Hepatic stellate cell (primary cell): ENCODE results near the gene MYRFL.
"Not testable (repeated sequence)": the region's sequence is repeated elsewhere in the genome, so short reads cannot be mapped to it uniquely, and the experiment has no call there.

Source experiments
- DNase-seq: peaks from one replicate; pipeline ENCODE4 v3.0.0; 2011; ENCODE audit warnings: low spot score

Gene MYRFL

GRCh38 chr12:69988481-69989321, 163.7 kb downstream of the MYRFL start:
- DNase-seq = peak; percentile 41

DNA sequence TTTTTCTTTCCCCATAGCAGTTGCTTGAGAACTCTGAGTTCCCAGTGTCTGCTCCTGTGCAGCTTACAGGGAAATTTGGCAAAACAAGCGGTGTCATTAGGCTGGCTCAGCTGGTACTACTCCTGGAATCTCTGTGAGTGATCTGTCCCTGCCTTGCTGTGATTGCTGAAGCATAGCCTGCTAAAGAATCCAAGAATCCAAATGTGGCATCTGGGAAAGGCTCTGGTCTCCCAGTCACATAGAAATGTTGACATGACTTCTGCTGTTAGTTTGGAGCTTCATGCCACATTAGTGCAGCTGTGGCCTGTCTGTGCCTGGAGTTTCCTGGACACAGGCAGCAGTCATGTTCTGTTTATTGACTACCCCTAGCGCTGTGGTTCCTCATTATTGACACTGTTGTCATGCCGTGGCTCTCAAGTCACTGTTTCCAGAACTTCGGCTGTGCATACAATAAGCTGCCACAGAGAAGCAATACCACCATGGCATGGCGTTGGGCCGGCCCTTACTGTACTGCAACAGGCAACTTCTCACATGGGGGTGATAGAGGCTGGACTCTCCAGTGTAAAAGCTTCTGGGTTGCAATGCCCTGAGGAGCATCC, 166.8 kb downstream of the MYRFL start:
- DNase-seq = no peak

- DNase-seq = no peak
Measured at GRCh38 chr12:69993433-69993832, 168.4 kb downstream of the MYRFL start.

DNA sequence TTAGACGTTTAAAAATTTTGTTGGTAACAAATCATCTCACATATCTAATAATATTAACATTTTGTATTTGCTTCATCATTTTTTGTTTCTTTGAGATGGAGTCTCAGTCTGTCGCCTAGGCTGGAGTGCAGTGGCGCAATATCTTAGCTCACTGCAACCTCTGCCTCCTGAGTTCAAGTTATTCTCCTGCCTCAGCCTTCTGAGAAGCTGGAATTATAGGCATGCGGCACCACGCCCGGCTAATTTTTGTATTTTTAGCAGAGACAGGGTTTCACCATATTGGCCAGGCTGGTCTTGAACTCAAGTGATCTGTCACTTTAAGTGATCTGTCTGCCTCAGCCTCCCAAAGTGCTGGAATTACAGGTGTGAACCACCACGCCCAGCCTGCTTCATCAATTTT, 169.1 kb downstream of the MYRFL start:
- not testable (repeated sequence) for DNase-seq

DNA sequence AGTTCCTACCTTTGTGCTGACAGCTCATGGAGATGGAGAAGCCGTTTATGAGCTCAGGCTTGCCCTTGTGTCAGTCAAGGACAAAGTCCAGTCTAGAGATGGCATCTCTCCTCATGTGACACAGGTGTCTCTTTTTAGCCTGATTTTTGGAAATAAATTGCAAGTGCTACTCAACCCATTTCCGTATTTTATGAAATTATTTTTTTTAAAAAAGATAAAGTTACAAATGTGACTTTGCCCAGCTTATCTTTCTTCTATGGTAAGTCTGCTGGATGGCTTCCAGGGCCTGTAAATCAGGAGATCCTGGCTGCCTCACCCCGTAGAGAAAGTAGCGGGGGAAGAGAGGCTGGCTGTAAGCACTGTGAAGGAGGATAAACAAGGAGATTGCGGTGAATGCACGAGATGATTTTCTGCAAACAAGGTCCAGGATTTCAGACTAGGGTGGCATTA, 169.7 kb downstream of the MYRFL start:
- no peak for DNase-seq

- DNase-seq = no peak
Measured at GRCh38 chr12:69996241-69996640, 171.2 kb downstream of the MYRFL start.

- DNase-seq = no peak
Measured at GRCh38 chr12:69996722-69997121, 171.7 kb downstream of the MYRFL start.

DNA sequence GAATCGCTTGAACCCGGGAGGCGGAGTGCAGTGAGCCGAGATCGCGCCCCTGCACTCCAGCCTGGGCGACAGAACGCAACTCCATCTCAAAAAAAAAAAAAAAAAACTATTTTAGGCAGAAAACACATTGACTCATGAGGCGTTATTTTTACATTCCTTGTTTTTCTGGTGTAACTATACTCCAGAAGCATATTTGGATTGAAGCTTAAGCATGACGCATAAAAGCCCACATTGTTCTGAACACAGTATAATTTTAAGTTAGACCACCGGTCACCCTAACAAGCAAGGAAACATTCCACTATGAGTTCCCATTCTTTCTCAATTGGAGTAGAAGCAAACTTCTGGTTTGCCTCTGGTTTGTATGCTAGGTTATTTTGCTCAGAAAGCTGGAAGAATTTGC, 173.0 kb downstream of the MYRFL start:
- no peak for DNase-seq

DNA sequence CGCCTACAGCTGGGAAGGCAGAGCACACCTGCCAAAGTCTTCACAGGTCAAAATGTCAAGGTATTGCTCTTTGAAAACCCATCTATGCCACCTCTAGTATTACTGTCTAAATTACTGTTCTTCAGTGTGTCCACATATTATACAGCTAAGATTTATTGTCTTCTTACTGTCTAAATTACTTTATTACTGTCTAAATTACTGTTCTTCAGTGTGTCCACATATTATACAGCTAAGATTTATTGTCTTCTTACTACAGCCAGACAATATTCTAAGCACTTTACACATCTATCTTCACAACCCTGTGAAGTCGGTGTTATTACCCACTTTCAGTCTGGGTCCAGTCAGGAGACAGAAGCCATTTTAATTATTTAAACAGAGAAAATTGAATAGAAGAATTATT, 173.9 kb downstream of the MYRFL start:
- no peak for DNase-seq

DNA sequence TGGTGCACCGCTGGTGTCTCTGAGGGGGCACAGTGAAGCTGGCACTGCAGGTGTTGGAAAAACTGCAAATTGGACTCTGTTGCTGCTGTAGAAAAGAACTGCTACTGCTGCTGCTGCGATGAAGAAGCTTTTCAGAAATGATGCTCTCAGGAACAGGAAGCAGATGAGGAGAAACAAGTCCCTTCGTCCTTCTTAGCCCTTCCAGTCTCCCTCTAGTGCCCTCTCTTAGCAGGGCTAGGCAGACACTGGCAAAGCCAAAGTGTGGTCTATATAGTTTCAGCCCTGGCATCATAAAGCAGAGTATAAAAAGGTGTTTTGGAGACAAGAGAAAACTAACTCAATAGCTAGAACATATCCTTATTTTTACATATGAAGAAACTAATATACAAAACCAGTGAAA, 174.5 kb downstream of the MYRFL start:
- DNase-seq = no peak

GRCh38 chr12:70002097-70002911, 177.3 kb downstream of the MYRFL start:
- DNase-seq = no peak

GRCh38 chr12:70002912-70003255, 177.9 kb downstream of the MYRFL start:
- DNase-seq = no peak

- DNase-seq = no peak
Measured at GRCh38 chr12:70005864-70006618, 181.0 kb downstream of the MYRFL start.

GRCh38 chr12:70006619-70006973, 181.6 kb downstream of the MYRFL start:
- no peak for DNase-seq

DNA sequence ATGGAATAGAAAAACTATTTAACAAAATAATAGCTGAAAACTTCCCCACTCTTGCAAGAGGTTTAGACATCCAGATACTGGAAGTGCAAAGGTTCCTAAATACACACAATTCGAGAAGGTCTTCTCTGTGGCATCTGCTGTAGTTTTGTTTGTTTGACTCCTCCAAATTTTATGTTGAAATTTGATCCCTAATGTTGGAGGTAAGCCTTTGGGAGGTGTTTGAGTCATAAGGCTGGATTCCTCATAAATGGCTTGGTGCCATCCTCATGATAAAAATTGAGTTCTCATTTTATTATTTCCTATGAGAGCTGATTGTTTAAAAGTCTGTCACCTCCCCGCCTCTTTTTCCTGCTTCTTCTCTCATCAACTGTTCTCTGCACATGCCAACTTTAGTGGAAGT, 182.7 kb downstream of the MYRFL start:
- no peak for DNase-seq
